H1 (cell line): Measurements from ENCODE around the gene CD200. TPM values are rescaled to one million over a fixed set of nuclear protein-coding genes. Genes with fewer than 3 reads are reported as not detected.

Experiments used
- CTCF ChIA-PET: fragments of 300-600 bp; sonication (Branson Sonifier 250); formaldehyde crosslinking; loops from one replicate; lab custom pipeline; 2021; ENCODE audit not compliant: partially characterized antibody; lab: Charles Lee
- POLR2A ChIA-PET: fragments of 300-600 bp; sonication (Branson Sonifier 250); formaldehyde crosslinking; loops from one replicate; lab custom pipeline; 2021; ENCODE audit warnings: inconsistent platforms; ENCODE audit not compliant: partially characterized antibody; lab: Charles Lee
- DNase-seq, 2 experiments: peaks; one replicate each; pipeline versions ENCODE4 v3.0.0 to v3.0.0-alpha.2; 2010 to 2022; ENCODE audit warnings: low spot score in 2 of 2, low read depth in 1 of 2, mixed read lengths in 1 of 2
- FAIRE-seq: peaks from 2 replicates; lab custom pipeline; 2011; peaks lifted over from hg19 to GRCh38; lab: Jason Lieb, UNC
- H2AFZ ChIP-seq: 2 replicates; pipeline ENCODE4 v1.8.1; 2012; ENCODE audit warnings: low read length, inconsistent platforms
- H2AK5ac ChIP-seq: 2 replicates; pipeline ENCODE4 v1.6.1; 2013; ENCODE audit warnings: low read depth, low read length
- H2BK120ac ChIP-seq: replicated peaks from 2 replicates; pipeline ENCODE3; 2013; ENCODE audit warnings: low read depth, low read length, inconsistent platforms
- H2BK12ac ChIP-seq: 2 replicates; pipeline ENCODE4 v1.6.1; 2013; ENCODE audit warnings: low read depth, low read length
- H2BK15ac ChIP-seq: 2 replicates; pipeline ENCODE4 v1.6.1; 2013; ENCODE audit warnings: low read length
- H2BK20ac ChIP-seq: 2 replicates; pipeline ENCODE4 v1.6.1; 2013; ENCODE audit warnings: low read length
- H2BK5ac ChIP-seq: 2 replicates; pipeline ENCODE4 v1.6.1; 2013; ENCODE audit warnings: low read depth, low read length
- H3K14ac ChIP-seq: 2 replicates; pipeline ENCODE4 v1.6.1; 2013; ENCODE audit warnings: inconsistent platforms; ENCODE audit not compliant: insufficient read length
- H3K18ac ChIP-seq: 2 replicates; pipeline ENCODE4 v1.6.1; 2013; ENCODE audit warnings: low read length; ENCODE audit errors: extremely low read depth
- H3K23ac ChIP-seq: 2 replicates; pipeline ENCODE4 v1.6.1; 2013; ENCODE audit warnings: inconsistent platforms; ENCODE audit not compliant: insufficient read length
- H3K23me2 ChIP-seq: 2 replicates; pipeline ENCODE4 v1.6.1; 2013; ENCODE audit warnings: low read depth, low read length
- H3K27ac ChIP-seq: 2 replicates; pipeline ENCODE4 v1.6.1; 2011; ENCODE audit warnings: low read depth, low read length, inconsistent platforms
- H3K27me3 ChIP-seq, 4 experiments: replicated peaks in 1 of 4; 1 replicate in 1 of 4; 2 replicates in 3 of 4; pipeline versions ENCODE4 v1.6.1 to v1.8.1; 2011 to 2013; ENCODE audit warnings: low read length in 3 of 4, mild to moderate bottlenecking in 3 of 4, inconsistent platforms in 2 of 4, mixed read lengths in 2 of 4, moderate library complexity in 1 of 4; ENCODE audit not compliant: control insufficient read depth in 3 of 4, insufficient read depth in 3 of 4; ENCODE audit errors: extremely low read depth in 1 of 4
- H3K36me3 ChIP-seq, 4 experiments: 2 replicates each; pipeline versions ENCODE4 v1.6.1 to v1.8.1; 2011 to 2013; ENCODE audit warnings: mild to moderate bottlenecking in 4 of 4, low read length in 3 of 4, moderate library complexity in 2 of 4, control low read depth in 1 of 4, inconsistent platforms in 1 of 4; ENCODE audit not compliant: insufficient read depth in 4 of 4, control insufficient read depth in 2 of 4
- H3K4ac ChIP-seq: replicated peaks from 2 replicates; pipeline ENCODE3; 2013; ENCODE audit warnings: low read length, low read depth, mixed read lengths, inconsistent platforms; ENCODE audit not compliant: insufficient read length
- H3K4me1 ChIP-seq, 4 experiments: replicated peaks in 1 of 4; 1 replicate in 1 of 4; 2 replicates in 3 of 4; pipeline versions ENCODE4 v1.6.1 to v1.8.1; 2011 to 2013; ENCODE audit warnings: low read length in 3 of 4, inconsistent platforms in 2 of 4, mixed read lengths in 1 of 4; ENCODE audit not compliant: insufficient read depth in 4 of 4, control insufficient read depth in 3 of 4
- H3K4me2 ChIP-seq, 2 experiments: 2 replicates each; pipeline versions ENCODE4 v1.6.1 to v1.8.1; 2011 to 2013; ENCODE audit warnings: low read depth in 2 of 2, low read length in 2 of 2, control low read depth in 1 of 2, inconsistent platforms in 1 of 2, mild to moderate bottlenecking in 1 of 2; ENCODE audit not compliant: insufficient read depth in 1 of 2
- H3K4me3 ChIP-seq, 4 experiments: fragments of 200-600, 300-600 bp in 1 of 4; sonication (generic), shearing (Covaris generic), sonication (Bioruptor Twin) in 1 of 4; 2 replicates each; pipeline versions ENCODE4 v1.5.1 to v1.8.1; 2011 to 2016; ENCODE audit warnings: low read length in 4 of 4, low read depth in 3 of 4, control low read depth in 2 of 4, inconsistent platforms in 2 of 4, mild to moderate bottlenecking in 2 of 4, mixed read lengths in 1 of 4, moderate library complexity in 1 of 4; ENCODE audit not compliant: insufficient read depth in 2 of 4; ENCODE audit errors: extremely low read depth in 1 of 4
- H3K56ac ChIP-seq: replicated peaks from 2 replicates; pipeline ENCODE3; 2013; ENCODE audit warnings: low read depth, mild to moderate bottlenecking, mixed read lengths, low read length, inconsistent platforms; ENCODE audit not compliant: insufficient read length
- H3K79me1 ChIP-seq: 2 replicates; pipeline ENCODE4 v1.6.1; 2013; ENCODE audit warnings: low read depth, low read length, control low read depth
- H3K79me2 ChIP-seq, 2 experiments: 2 replicates each; pipeline versions ENCODE4 v1.6.1 to v1.8.1; 2012 to 2013; ENCODE audit warnings: low read length in 2 of 2, mild to moderate bottlenecking in 2 of 2, inconsistent platforms in 1 of 2; ENCODE audit not compliant: insufficient read depth in 2 of 2, control insufficient read depth in 1 of 2
- H3K9ac ChIP-seq, 4 experiments: replicated peaks in 1 of 4; 1 replicate in 1 of 4; 2 replicates in 3 of 4; pipeline versions ENCODE4 v1.6.1 to v1.8.1; 2011 to 2013; ENCODE audit warnings: low read depth in 3 of 4, low read length in 3 of 4, control low read depth in 2 of 4, mild to moderate bottlenecking in 2 of 4, moderate library complexity in 2 of 4, inconsistent platforms in 1 of 4; ENCODE audit errors: extremely low read depth in 1 of 4
- H3K9me3 ChIP-seq, 2 experiments: 2 replicates each; pipeline versions ENCODE4 v1.6.1 to v1.8.1; 2012 to 2013; ENCODE audit warnings: mild to moderate bottlenecking in 2 of 2, moderate library complexity in 2 of 2, control low read depth in 1 of 2, inconsistent platforms in 1 of 2, low read depth in 1 of 2, low read length in 1 of 2, mixed read lengths in 1 of 2; ENCODE audit not compliant: insufficient read depth in 2 of 2
- H4K20me1 ChIP-seq, 2 experiments: replicated peaks in 1 of 2; 2 replicates each; pipeline versions ENCODE3 to v1.8.1; 2011 to 2013; ENCODE audit warnings: inconsistent platforms in 2 of 2, low read length in 2 of 2, mild to moderate bottlenecking in 1 of 2; ENCODE audit not compliant: insufficient read depth in 2 of 2, control insufficient read depth in 1 of 2
- H4K5ac ChIP-seq: 2 replicates; pipeline ENCODE4 v1.6.1; 2013; ENCODE audit warnings: low read length, low read depth, mixed read lengths, inconsistent platforms; ENCODE audit not compliant: insufficient read length
- H4K8ac ChIP-seq: 2 replicates; pipeline ENCODE4 v1.8.0; 2013; ENCODE audit warnings: mild to moderate bottlenecking, moderate library complexity, low read length, inconsistent platforms; ENCODE audit not compliant: insufficient read depth; ENCODE audit errors: extremely low read depth
- H4K91ac ChIP-seq: replicated peaks from 2 replicates; pipeline ENCODE3; 2013; ENCODE audit warnings: low read length, mixed read lengths, inconsistent platforms; ENCODE audit not compliant: insufficient read length
- ASH2L ChIP-seq: fragments of 200-600, 300-600 bp; sonication (generic); IDR thresholded peaks from one replicate; pipeline ENCODE4 v1.7.1; 2017; ENCODE audit warnings: low read length
- CTCF ChIP-seq, 3 experiments: IDR thresholded peaks; 1 replicate in 2 of 3; 2 replicates in 1 of 3; pipeline versions ENCODE4 v1.5.1 to v1.6.1; 2011; ENCODE audit warnings: low read length in 3 of 3, mild to moderate bottlenecking in 3 of 3, inconsistent platforms in 2 of 3, low read depth in 1 of 3, moderate library complexity in 1 of 3; ENCODE audit not compliant: insufficient read depth in 1 of 3; ENCODE audit errors: control extremely low read depth in 1 of 3
- EGR1 ChIP-seq: IDR thresholded peaks from 2 replicates; pipeline ENCODE4 v1.6.1; 2011; ENCODE audit warnings: low read depth, low read length, borderline replicate concordance
- EP300 ChIP-seq, 2 experiments: IDR thresholded peaks; 1 replicate in 1 of 2; 2 replicates in 1 of 2; pipeline ENCODE4 v1.6.1; 2011 to 2012; ENCODE audit warnings: low read depth in 2 of 2, low read length in 2 of 2, mild to moderate bottlenecking in 2 of 2, borderline replicate concordance in 1 of 2, inconsistent platforms in 1 of 2, moderate library complexity in 1 of 2
- TBP ChIP-seq: IDR thresholded peaks from 2 replicates; pipeline ENCODE4 v1.6.1; 2011; ENCODE audit warnings: low read depth, low read length, improper control_type of control experiment
- WGBS, 2 experiments: shearing (Covaris generic) in 1 of 2; methylation state at CpG; one replicate each; pipeline versions ENCODE4 v1.1.6 to v1.1.7; 2013 to 2015; ENCODE audit warnings: low lambda C conversion rate in 2 of 2, mixed read lengths in 2 of 2, inconsistent platforms in 1 of 2, low coverage in 1 of 2, missing lambda C conversion rate in 1 of 2; ENCODE audit not compliant: insufficient replicate concordance in 2 of 2, insufficient coverage in 1 of 2, insufficient read length in 1 of 2; ENCODE audit errors: extremely low coverage in 1 of 2, missing lambda C conversion rate in 1 of 2; 5-methylcytosine and 5-hydroxymethylcytosine counted together
- polyA plus RNA-seq, 7 experiments: library from polyadenylated mRNA; depleted of rRNA in 3 of 7; stranded (reverse) in 5 of 7; unstranded in 2 of 7; fragments of >200 nt in 5 of 7; fragments of 200-250 nt in 2 of 7; gene quantifications; 1 replicate in 5 of 7; 2 replicates in 1 of 7; 4 replicates in 1 of 7; pipeline versions ENCODE4 v1.2.1 to v1.2.3, GENCODE V29; 2011 to 2013; ENCODE audit warnings: missing spikeins in 2 of 7, mixed read lengths in 2 of 7
- total RNA-seq: library from RNA; stranded (reverse); fragmentation: NEBNext Ultra II Directional; extraction: Animal tissue kit (Norgen Biotek cat#: 25700); gene quantifications from 2 replicates; pipeline ENCODE4 v1.2.1, GENCODE V29; 2021

Gene CD200
- total and polyA plus RNA-seq, 2 of the 8 experiments (the other 6 are each of a cell fraction or from before 2014, with no cell fraction given): 45.8 to 50.2 TPM

GRCh38 chr3:112302150-112302830 is 30.7 kb upstream of the CD200 start:
- TF ChIP-seq TBP (no peak), EGR1 (no peak), CTCF (IDR thresholded peaks at IDR 0.05; ENCODE audit: control extremely low read depth in 1 of 3, insufficient read depth in 1 of 3, low read depth in 1 of 3, low read length in 3 of 3) (no peak), ASH2L (peak; percentile 17), EP300 (IDR thresholded peaks at IDR 0.05; ENCODE audit: borderline replicate concordance in 1 of 2, low read depth in 2 of 2, low read length in 2 of 2) (peak in 1 of 2 experiments; percentile 69; a peak in 1 of 3 replicates)
- Histone ChIP-seq H3K14ac (no peak overlapping the region), H3K9me3 (no peaks in the 10 kb centered on the region; a peak in 1 of 4 replicates), H2BK15ac (peak overlapping the region; percentile 89; the same call in 1 of the 2 replicates), H4K5ac (peak overlapping the region; percentile 76), H2BK5ac (peak overlapping the region; percentile 99), H3K79me1 (no peaks in the 10 kb centered on the region), H2BK20ac (peak overlapping the region; percentile 98), H3K4me1 (peaks cover 17 to 25% (median 20%) of the 10 kb centered on the region in 4 experiments), H3K36me3 (peaks cover 0 to 2% (median 0%) of the 10 kb centered on the region in 4 experiments; a peak in 1 of 8 replicates), H3K4me3 (peak overlapping the region in 3 of 4 experiments; percentile 31 to 53 (median 37); a peak in 5 of 8 replicates), H2BK120ac (peak overlapping the region; percentile 88), H3K9ac (peak overlapping the region in 2 of 4 experiments; percentile 43; a peak in 3 of 7 replicates), H3K27me3 (no peaks in the 10 kb centered on the region), H3K56ac (peak overlapping the region; percentile 8), H3K4me2 (peak overlapping the region; percentile 61 to 90), H2AFZ (no peak overlapping the region), H2BK12ac (peak overlapping the region; percentile 95), H3K4ac (peak overlapping the region; percentile 62), H3K79me2 (no peaks in the 10 kb centered on the region), H4K91ac (peak overlapping the region; percentile 45), H3K27ac (peak overlapping the region; percentile 90), H4K8ac (no peak overlapping the region), H4K20me1 (no peaks in the 10 kb centered on the region), H2AK5ac (peak overlapping the region; percentile 96; the same call in 1 of the 2 replicates), H3K23me2 (peaks cover 10% of the 10 kb centered on the region; the same call in 1 of the 2 replicates), H3K18ac (peak overlapping the region; percentile 93), H3K23ac (no peak overlapping the region)
- ChIA-PET CTCF (interaction anchor here (1.5 to 5.5 kb wide), 3 partner anchors 9 to 135 kb away, joined by 5 to 47 read pairs (median 6); partner anchors contain the start of gene SLC9C1), POLR2A (interaction anchor here (0.9 to 4.9 kb wide), 2 partner anchors 9 to 31 kb away, joined by 6 to 32 read pairs; partner anchors contain the start of genes CD200 and SLC9C1)
- WGBS, 2 experiments: 58% methylated on average over 11 of the region's 11 CpGs; no CpG with 5 or more reads in 1 of the 2 experiments
- DNase-seq (peak in 1 of 2 experiments; percentile 67), FAIRE-seq (peak; percentile 74)
